Measurements from ENCODE around the gene NXF1. TPM values are rescaled to one million over a fixed set of nuclear protein-coding genes. Genes with fewer than 3 reads are reported as not detected.

Gene NXF1
- total and polyA plus RNA-seq, 10 donors = 83.1 to 271 (median 118) TPM

GRCh38 chr11:62801071-62801470 lies 4.2 kb downstream of the NXF1 start:
- no peak for TF ChIP-seq CTCF (IDR thresholded peaks at IDR 0.05 in 8 of 11, conservative IDR thresholded peaks at IDR 0.05 in 3 of 11)
- no peak for TF ChIP-seq POLR2AphosphoS5 (IDR thresholded peaks at IDR 0.05)
- no peak for TF ChIP-seq POLR2A (IDR thresholded peaks at IDR 0.05)
- H3K36me3 ChIP-seq = peaks cover 13 to 78% (median 75%) of the 10 kb centered on the region in 6 donors
- 76 to 84% (median 80%) methylated on average over 4 of the region's 4 CpGs for WGBS, 5 donors
- H3K9me3 ChIP-seq = no peaks in the 10 kb centered on the region
- no peak for DNase-seq
- no peak overlapping the region for H3K27ac ChIP-seq
- H3K4me1 ChIP-seq = peaks cover 9 to 48% (median 30%) of the 10 kb centered on the region in 6 donors
- no peak overlapping the region for H3K4me3 ChIP-seq
- intact Hi-C loops (cut with DNase I; ENCODE audit: low total_unique reads) = no loop called here
- no peaks in the 10 kb centered on the region for H3K27me3 ChIP-seq (replicated peaks in 1 of 7)

- Histone ChIP-seq H3K4me1 (peaks cover 8 to 38% (median 22%) of the 10 kb centered on the region in 6 donors), H3K27ac (no peak overlapping the region), H3K27me3 (replicated peaks in 1 of 7) (no peaks in the 10 kb centered on the region), H3K9me3 (no peaks in the 10 kb centered on the region), H3K36me3 (peaks cover 13 to 94% (median 91%) of the 10 kb centered on the region in 6 donors), H3K4me3 (no peak overlapping the region)
- no peak for DNase-seq
- no peak for TF ChIP-seq CTCF (IDR thresholded peaks at IDR 0.05 in 8 of 11, conservative IDR thresholded peaks at IDR 0.05 in 3 of 11)
- peak in 1 of 3 donors; percentile 46 for TF ChIP-seq POLR2AphosphoS5 (IDR thresholded peaks at IDR 0.05)
- intact Hi-C loops (cut with DNase I; ENCODE audit: low total_unique reads) = no loop called here
- 93 to 98% (median 95%) methylated on average over 10 of the region's 10 CpGs for WGBS, 5 donors
Measured at GRCh38 chr11:62799486-62799885, 5.8 kb downstream of the NXF1 start.

GRCh38 chr11:62796281-62796680 lies 9.0 kb downstream of the NXF1 start:
- Histone ChIP-seq H3K36me3 (peaks cover 11 to 94% (median 91%) of the 10 kb centered on the region in 6 donors), H3K4me1 (peaks cover 9 to 28% (median 20%) of the 10 kb centered on the region in 6 donors), H3K4me3 (no peak overlapping the region), H3K9me3 (no peaks in the 10 kb centered on the region), H3K27ac (no peak overlapping the region), H3K27me3 (replicated peaks in 1 of 7) (no peaks in the 10 kb centered on the region)
- TF ChIP-seq CTCF (IDR thresholded peaks at IDR 0.05 in 8 of 11, conservative IDR thresholded peaks at IDR 0.05 in 3 of 11) = no peak
- TF ChIP-seq POLR2AphosphoS5 (IDR thresholded peaks at IDR 0.05) = no peak
- no peak for TF ChIP-seq POLR2A (IDR thresholded peaks at IDR 0.05)
- 89 to 96% (median 93%) methylated on average over 7 of the region's 7 CpGs for WGBS, 5 donors
- intact Hi-C loops (cut with DNase I; ENCODE audit: low total_unique reads) = no loop called here
- no peak for DNase-seq

GRCh38 chr11:62794201-62794775 lies 11.0 kb downstream of the NXF1 start:
- Histone ChIP-seq H3K27ac (no peak overlapping the region), H3K9me3 (no peaks in the 10 kb centered on the region), H3K4me3 (no peak overlapping the region), H3K36me3 (peaks cover 3 to 89% (median 85%) of the 10 kb centered on the region in 6 donors), H3K4me1 (peaks cover 19 to 42% (median 38%) of the 10 kb centered on the region in 6 donors), H3K27me3 (replicated peaks in 1 of 7) (no peaks in the 10 kb centered on the region)
- DNase-seq = no peak
- intact Hi-C loops (cut with DNase I; ENCODE audit: low total_unique reads) = no loop called here
- WGBS, 5 donors = 68 to 92% (median 82%) methylated on average over 8 of the region's 8 CpGs
- TF ChIP-seq POLR2A (IDR thresholded peaks at IDR 0.05) = no peak
- TF ChIP-seq CTCF (IDR thresholded peaks at IDR 0.05 in 8 of 11, conservative IDR thresholded peaks at IDR 0.05 in 3 of 11) = no peak
- TF ChIP-seq POLR2AphosphoS5 (IDR thresholded peaks at IDR 0.05) = no peak

Measured in spleen (tissue), 11 donors.